GM18526 (cell line): Measurements from ENCODE around the gene CTBP1.

Source experiments
- POLR2A ChIP-seq: IDR thresholded peaks from 3 replicates; pipeline ENCODE4 v1.6.1; 2011; ENCODE audit not compliant: insufficient read length; ENCODE audit errors: extremely low read depth

CTBP1 gene

GRCh38 chr4:1215141-1216075 lies 33.5 kb downstream of the CTBP1 start:
- TF ChIP-seq POLR2A = no peak

- TF ChIP-seq POLR2A = no peak
Measured at GRCh38 chr4:1214101-1215095, 34.5 kb downstream of the CTBP1 start.

DNA sequence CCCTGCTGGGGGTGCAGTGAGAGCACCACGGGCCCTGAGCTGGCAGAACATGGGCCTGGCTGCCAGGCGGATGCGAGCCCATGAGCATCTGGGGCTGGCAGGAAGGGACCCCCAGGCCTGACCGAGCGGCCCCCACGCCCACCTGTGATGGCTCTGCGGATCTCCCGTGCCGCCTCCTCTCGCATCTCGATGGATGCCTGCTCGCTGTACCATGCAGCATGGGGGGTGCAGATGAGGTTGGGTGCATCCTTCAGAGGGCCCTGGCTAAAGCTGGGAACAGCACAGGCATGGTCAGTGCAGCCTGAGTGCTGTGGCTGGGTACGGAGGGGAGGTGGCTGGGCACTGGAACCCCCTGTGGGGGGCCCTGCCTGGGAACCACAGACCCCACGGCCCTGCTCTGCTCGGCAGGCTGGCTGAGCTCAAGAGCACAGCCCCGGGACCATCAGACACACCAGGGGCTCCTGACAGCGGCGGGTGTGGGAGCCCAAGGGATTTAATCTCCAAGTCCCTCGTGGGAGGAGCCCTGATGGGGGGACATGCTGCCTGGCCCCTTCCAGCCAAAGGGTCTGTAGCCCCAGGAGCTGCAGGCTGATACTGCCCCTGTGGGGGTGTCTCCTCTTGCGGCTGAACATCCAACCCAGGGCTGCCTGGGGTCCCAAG lies 35.5 kb downstream of the CTBP1 start:
- TF ChIP-seq POLR2A = no peak

- TF ChIP-seq POLR2A = no peak
Measured at GRCh38 chr4:1212546-1213335, 36.2 kb downstream of the CTBP1 start.

- no peak for TF ChIP-seq POLR2A
Measured at GRCh38 chr4:1211891-1212545, 36.9 kb downstream of the CTBP1 start.

- TF ChIP-seq POLR2A = no peak
Measured at GRCh38 chr4:1211371-1211770, 37.6 kb downstream of the CTBP1 start.

DNA sequence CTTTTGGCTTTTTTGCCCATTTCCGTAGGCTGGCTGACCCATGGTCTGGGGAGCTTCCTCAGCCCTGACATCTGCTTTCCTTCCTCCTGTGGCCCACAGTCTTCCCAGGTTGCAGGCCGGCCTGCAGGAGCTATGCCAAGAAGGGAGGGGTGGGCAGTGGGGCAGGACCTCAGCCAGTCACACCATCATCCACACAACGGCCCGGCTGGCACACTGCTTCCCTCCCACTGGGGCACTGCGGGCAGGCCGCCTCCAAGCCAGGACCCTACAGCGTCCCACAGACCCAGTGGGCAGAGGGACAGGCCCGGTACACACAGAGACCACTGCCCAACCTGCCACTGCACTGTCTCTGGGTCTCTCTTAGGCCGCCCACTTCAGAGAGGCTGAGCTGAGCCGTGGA lies 38.0 kb downstream of the CTBP1 start:
- TF ChIP-seq POLR2A = no peak

- no peak for TF ChIP-seq POLR2A
Measured at GRCh38 chr4:1210241-1210841, 38.6 kb downstream of the CTBP1 start.

- no peak for TF ChIP-seq POLR2A
Measured at GRCh38 chr4:1209821-1210220, 39.1 kb downstream of the CTBP1 start.

DNA sequence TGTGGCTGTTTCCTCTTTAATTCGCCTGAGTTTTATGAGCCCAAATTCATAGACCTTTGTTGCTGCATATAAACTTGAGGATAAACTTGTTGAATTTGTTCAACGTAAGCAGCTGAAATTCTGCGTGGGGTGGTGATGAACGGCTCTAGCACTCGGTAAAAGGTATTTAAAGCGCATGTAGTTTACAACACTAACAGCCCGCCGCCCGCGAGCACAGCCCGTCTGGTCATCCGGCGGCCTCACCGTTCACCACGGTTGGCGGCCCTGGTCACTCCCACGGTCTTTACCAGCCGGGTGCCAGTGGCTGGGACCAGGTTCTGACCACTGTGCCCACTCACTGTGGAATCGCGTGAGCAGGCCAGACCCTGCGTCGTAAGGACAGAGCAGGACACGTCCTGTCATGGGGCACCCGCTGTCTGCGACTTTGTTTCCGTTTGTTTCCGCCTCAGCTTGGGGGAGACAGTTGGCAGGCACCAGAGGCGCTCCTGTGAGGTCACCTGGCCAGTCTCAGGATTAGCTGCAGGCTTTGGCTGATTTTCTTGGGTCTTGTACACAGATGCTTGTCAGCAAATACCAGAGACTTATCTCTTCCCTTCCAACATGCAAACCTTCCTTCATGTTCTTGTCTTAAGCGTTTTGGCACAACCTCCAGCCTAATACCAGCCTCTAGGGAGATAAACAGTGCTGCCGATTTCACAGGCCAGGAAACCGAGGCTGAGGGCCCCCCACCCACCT lies 39.8 kb downstream of the CTBP1 start:
- no peak for TF ChIP-seq POLR2A

- TF ChIP-seq POLR2A = no peak
Measured at GRCh38 chr4:1208266-1208961, 40.5 kb downstream of the CTBP1 start.

GRCh38 chr4:1207603-1208265 lies 41.2 kb downstream of the CTBP1 start:
- TF ChIP-seq POLR2A = no peak
